GM10248 (cell line): Measurements from ENCODE around the gene GCH1.

ENCODE experiments used
- CTCF ChIA-PET: fragments of 300-600 bp; sonication (Branson Sonifier 250); formaldehyde crosslinking; extraction: SDS; loops from one replicate; lab custom pipeline; 2021; ENCODE audit warnings: antibody characterized with exemption; lab: Yijun Ruan, JAX
- POLR2A ChIA-PET: fragments of 350-650 bp; sonication (Branson Sonifier 250); formaldehyde crosslinking; extraction: SDS; loops from one replicate; lab custom pipeline; 2020; ENCODE audit warnings: antibody characterized with exemption; lab: Yijun Ruan, JAX
- DNase-seq: peaks from one replicate; pipeline ENCODE4 v3.0.0; 2012; ENCODE audit errors: extremely low spot score
- TF ChIP-seq, protein P1 (sequence below): IDR thresholded peaks from 2 replicates; pipeline ENCODE4 v1.5.1; 2012; ENCODE audit warnings: mild to moderate bottlenecking, low read depth; ENCODE audit errors: extremely low read depth, missing control alignments, control extremely low read depth

GCH1 gene

DNA sequence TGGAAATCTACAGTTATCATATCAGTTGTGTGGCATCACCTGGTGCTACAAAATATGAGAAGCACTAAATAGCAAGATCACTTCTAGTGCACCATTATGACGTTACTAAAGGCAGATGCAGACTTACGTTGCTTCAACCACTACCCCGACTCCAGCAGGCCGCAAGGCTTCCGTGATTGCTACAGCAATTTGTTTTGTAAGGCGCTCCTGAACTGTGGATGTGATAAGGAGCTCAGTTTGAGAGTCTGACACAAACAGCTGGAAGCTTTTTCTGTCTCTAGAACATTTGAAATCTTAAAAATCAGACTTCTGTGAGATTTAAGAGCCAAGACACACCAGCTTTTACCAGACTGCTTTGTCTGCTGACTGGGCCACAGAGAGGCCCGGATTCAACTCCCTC is 57.0 kb downstream of the GCH1 start:
- POLR2A ChIA-PET = no interaction called here
- CTCF ChIA-PET = interaction anchor here (1.5 to 2.9 kb wide), 2 partner anchors 8 to 31 kb away, joined by 3 to 9 read pairs; no protein-coding TSS in a partner anchor
- TF ChIP-seq, protein P1, sequence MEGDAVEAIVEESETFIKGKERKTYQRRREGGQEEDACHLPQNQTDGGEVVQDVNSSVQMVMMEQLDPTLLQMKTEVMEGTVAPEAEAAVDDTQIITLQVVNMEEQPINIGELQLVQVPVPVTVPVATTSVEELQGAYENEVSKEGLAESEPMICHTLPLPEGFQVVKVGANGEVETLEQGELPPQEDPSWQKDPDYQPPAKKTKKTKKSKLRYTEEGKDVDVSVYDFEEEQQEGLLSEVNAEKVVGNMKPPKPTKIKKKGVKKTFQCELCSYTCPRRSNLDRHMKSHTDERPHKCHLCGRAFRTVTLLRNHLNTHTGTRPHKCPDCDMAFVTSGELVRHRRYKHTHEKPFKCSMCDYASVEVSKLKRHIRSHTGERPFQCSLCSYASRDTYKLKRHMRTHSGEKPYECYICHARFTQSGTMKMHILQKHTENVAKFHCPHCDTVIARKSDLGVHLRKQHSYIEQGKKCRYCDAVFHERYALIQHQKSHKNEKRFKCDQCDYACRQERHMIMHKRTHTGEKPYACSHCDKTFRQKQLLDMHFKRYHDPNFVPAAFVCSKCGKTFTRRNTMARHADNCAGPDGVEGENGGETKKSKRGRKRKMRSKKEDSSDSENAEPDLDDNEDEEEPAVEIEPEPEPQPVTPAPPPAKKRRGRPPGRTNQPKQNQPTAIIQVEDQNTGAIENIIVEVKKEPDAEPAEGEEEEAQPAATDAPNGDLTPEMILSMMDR = no peak

DNA sequence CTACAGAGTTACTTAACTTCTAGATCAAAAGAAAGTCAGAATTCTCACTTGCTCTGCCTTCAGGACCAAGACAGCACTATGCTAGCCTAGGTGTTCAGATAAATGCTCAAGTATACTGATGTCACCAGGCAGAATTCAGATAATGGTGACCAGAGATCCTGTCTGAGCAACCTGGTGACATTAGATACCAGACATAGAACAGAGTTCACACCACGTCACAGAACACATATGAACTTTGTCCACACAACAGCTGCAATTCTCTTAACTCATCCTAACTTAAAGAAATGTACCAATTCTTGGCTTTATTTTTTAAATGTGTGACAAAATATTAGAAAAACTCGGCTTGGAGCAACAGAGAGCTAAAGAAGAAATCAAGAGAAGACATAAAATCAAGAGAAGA is 58.1 kb downstream of the GCH1 start:
- ChIA-PET POLR2A (no interaction called here), CTCF (interaction anchor here (2.9 kb wide), 1 partner anchor 10 kb away, joined by 9 read pairs; no protein-coding TSS in a partner anchor)
- no peak for DNase-seq
- TF ChIP-seq, protein P1 = no peak

More for the DNA sequence above, 57.0 kb downstream of the GCH1 start:
- DNase-seq = no peak

DNA sequence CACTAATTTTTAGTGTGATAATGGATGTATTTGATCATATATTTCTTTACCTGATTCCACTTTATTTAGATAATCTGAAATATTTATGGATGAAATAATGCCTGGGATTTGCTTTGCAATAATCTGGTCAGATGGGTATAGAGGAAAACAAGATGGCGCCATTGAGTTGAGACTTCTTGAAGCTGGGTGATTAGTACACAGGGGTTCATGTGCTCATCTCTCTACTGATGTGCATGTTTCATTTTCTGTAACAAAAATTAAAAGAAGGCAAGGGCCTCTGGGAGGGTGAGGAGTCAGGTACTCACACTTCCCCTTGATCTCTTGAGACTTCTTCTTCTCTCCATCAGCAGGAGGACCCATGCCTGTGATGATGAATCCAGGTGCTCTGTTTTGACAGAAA is 61.8 kb downstream of the GCH1 start:
- TF ChIP-seq, protein P1 = peak; percentile 2
- ChIA-PET POLR2A (no interaction called here), CTCF (interaction anchor here (1.3 kb wide), 1 partner anchor 55 kb away, joined by 3 read pairs; no protein-coding TSS in a partner anchor)

DNA sequence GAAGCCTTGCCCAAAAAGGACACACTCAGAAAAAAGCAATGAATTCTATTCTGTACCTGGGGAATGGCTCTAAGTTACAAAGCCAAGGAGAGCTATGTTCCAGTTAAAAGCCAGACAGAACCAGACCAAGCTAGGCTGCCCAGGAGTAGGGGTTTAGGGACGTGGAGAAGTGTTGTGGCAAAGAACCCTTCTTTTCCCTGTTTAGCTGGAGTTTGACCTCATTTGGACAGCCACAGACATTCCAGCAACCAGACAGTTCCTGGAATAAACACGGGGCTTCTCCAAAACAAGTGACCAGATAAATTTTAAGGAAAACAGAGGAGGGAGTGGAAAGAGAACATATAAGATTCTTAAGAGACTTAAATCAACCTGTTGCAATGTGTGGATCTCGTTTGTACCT is 62.3 kb downstream of the GCH1 start:
- ChIA-PET CTCF (interaction anchor here (0.6 kb wide), 1 partner anchor 15 kb away, joined by 3 read pairs; no protein-coding TSS in a partner anchor), POLR2A (no interaction called here)
- TF ChIP-seq, protein P1 = no peak
- DNase-seq = no peak

More for the DNA sequence above, 61.8 kb downstream of the GCH1 start:
- DNase-seq = no peak

DNA sequence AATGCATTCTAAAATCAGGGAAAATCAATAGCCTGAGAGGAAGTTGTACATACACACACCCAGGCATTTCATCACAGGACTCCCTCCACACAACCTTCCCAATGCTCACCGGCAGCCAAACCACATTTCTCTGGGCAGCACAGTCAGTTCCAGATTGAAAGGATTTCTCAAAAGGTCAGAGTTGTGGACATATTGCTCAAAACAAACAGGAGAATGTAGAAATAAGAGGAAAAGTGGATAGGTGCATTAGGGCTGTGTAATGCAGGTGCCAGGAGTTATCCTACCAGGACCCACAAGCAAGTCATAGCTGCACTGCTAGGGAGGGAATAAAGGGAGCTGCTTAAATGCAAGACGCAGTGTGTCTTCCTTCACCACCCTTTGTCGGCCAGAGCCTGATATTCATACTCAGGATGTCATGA is 62.9 kb downstream of the GCH1 start:
- CTCF ChIA-PET = interaction anchor here (0.6 to 1.5 kb wide), 2 partner anchors 15 to 26 kb away, joined by 3 to 4 read pairs; no protein-coding TSS in a partner anchor
- DNase-seq = no peak
- TF ChIP-seq, protein P1 = no peak
- POLR2A ChIA-PET = no interaction called here

DNA sequence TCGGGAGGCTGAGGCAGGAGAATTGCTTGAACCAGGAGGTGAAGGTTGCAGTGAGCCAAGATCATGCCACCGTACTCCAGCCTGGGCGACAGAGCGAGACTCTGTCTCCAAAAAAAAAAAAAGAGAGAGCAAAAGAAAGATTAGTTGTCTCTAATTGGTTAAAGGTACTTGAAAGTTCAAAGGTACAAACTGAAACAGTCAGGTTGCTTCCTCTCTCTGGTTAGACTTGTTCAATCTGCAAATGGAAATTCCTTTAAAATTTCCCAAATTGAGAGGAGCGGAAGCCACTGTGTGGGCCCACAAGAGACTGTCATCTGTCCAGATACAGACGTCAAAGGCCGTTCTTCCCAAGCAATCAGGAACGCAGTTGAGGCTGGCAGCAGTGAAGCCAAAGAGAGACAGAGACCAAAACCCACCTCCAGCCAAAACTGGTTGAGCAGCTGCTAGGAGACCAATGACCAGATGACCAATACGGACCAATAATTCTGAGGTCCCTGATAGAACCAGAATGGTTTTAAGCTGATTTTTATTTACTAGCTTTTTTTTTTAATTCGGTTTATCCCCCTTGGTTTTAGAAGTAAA is 63.6 kb downstream of the GCH1 start:
- ChIA-PET CTCF (interaction anchor here (1.5 kb wide), 1 partner anchor 25 kb away, joined by 4 read pairs; no protein-coding TSS in a partner anchor), POLR2A (no interaction called here)
- no peak for DNase-seq
- TF ChIP-seq, protein P1 = no peak
